ENCODE results near the gene GLB1L2.

The GLB1L2 gene

DNA sequence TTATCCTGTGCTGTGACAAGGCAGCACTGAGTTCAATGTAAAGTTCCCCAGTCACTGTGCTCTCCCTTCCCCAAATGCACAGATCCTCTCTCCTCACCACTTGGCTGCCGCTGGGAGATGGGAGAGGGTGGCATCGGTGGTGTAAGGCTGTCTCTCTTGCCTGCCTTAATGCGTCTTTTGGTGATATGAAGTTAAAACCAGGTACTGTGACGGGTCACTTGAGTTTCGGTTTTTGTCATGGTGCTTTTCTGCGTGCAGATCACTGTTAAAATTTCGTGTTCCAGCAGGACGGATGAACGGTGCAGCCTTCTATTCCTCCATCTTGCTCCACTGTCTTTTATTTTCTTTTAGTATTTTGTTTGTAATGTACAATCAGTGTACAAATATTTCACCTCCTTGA, 18.6 kb downstream of the GLB1L2 start:
- H3K36me3 ChIP-seq (ENCODE audit: insufficient read depth, low read length), result no peaks in the 10 kb centered on the region
- H3K4me2 ChIP-seq (ENCODE audit: insufficient read depth, low read length), result no peak overlapping the region
- H3K27me3 ChIP-seq (ENCODE audit: insufficient read depth, low read length, poor library complexity), result no peaks in the 10 kb centered on the region
- H3K9ac ChIP-seq (ENCODE audit: low read depth, low read length), result no peak overlapping the region
- H4K20me1 ChIP-seq (ENCODE audit: insufficient read depth, low read length), result no peaks in the 10 kb centered on the region
- H3K9me3 ChIP-seq (ENCODE audit: insufficient read depth, low read length, severe bottlenecking), result no peaks in the 10 kb centered on the region
- TF ChIP-seq EZH2 (IDR thresholded peaks at IDR 0.05; ENCODE audit: borderline replicate concordance, low read depth, low read length, severe bottlenecking), result no peak
- TF ChIP-seq, protein P1, sequence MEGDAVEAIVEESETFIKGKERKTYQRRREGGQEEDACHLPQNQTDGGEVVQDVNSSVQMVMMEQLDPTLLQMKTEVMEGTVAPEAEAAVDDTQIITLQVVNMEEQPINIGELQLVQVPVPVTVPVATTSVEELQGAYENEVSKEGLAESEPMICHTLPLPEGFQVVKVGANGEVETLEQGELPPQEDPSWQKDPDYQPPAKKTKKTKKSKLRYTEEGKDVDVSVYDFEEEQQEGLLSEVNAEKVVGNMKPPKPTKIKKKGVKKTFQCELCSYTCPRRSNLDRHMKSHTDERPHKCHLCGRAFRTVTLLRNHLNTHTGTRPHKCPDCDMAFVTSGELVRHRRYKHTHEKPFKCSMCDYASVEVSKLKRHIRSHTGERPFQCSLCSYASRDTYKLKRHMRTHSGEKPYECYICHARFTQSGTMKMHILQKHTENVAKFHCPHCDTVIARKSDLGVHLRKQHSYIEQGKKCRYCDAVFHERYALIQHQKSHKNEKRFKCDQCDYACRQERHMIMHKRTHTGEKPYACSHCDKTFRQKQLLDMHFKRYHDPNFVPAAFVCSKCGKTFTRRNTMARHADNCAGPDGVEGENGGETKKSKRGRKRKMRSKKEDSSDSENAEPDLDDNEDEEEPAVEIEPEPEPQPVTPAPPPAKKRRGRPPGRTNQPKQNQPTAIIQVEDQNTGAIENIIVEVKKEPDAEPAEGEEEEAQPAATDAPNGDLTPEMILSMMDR (IDR thresholded peaks at IDR 0.05; ENCODE audit: borderline replicate concordance, extremely low read depth, low read length, poor library complexity, severe bottlenecking), result no peak
- no peaks in the 10 kb centered on the region for H3K79me2 ChIP-seq (ENCODE audit: insufficient read depth, low read length)
- ATAC-seq (ENCODE audit: insufficient read depth, low read depth) (no peak), DNase-seq (no peak)
- H2AFZ ChIP-seq (ENCODE audit: low read depth, low read length), result no peak overlapping the region
- H3K4me1 ChIP-seq (ENCODE audit: insufficient read depth, low read length), result peaks cover 12% of the 10 kb centered on the region
- H3K4me3 ChIP-seq (ENCODE audit: low read depth in 1 of 2, low read length in 2 of 2), result no peak overlapping the region
- H3K27ac ChIP-seq (ENCODE audit: low read length), result peak overlapping the region; percentile 6; the same call in 1 of the 2 replicates

DNA sequence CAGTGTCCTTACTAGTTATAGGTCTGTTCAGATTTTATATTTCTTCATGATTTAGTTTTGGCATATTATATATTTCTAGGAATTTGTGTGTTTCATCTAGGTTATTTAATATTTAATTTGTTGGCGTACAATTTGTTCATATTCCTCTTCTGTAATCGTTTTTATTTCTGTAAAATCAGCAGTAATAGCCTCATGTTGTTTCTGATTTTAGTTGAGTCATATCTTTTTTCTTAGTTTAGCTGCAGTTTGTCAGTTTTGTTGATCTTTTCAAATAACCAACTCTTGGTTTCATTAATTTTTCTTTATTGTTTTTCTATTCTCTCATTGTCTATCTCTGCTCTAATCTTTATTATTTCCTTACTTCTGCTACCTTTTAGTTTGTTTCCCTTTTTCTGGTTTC, 20.3 kb downstream of the GLB1L2 start:
- no peak for TF ChIP-seq EZH2 (IDR thresholded peaks at IDR 0.05; ENCODE audit: borderline replicate concordance, low read depth, low read length, severe bottlenecking)
- TF ChIP-seq, protein P1 (IDR thresholded peaks at IDR 0.05; ENCODE audit: borderline replicate concordance, extremely low read depth, low read length, poor library complexity, severe bottlenecking), result no peak
- peaks cover 12% of the 10 kb centered on the region for H3K4me1 ChIP-seq (ENCODE audit: insufficient read depth, low read length)
- no peak for DNase-seq

DNA sequence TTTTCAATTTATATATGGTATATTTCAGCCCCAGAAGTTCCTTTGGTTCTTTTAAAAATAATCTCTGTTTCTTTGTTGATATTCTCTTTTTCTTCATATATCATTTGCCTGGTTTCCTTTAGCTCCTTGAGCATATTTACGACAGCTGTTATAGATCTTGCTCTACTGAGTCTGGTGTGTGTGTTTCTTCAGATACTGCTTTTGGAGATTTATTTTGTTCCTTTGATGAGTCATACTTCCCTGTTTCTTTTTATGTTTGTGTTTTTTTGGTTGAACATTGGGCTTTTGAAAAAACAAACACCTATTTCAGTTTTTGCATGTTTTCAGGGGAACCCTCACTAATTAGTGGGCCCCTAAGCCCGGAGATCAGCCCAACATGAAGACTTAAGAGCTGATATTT, 23.3 kb downstream of the GLB1L2 start:
- no peak for DNase-seq
- H3K9me3 ChIP-seq (ENCODE audit: insufficient read depth, low read length, severe bottlenecking), result no peaks in the 10 kb centered on the region
- no peak overlapping the region for H3K9ac ChIP-seq (ENCODE audit: low read depth, low read length)
- peaks cover 5% of the 10 kb centered on the region for H3K4me1 ChIP-seq (ENCODE audit: insufficient read depth, low read length)
- H3K36me3 ChIP-seq (ENCODE audit: insufficient read depth, low read length), result peaks cover 3% of the 10 kb centered on the region; the same call in 1 of the 2 replicates
- no peak overlapping the region for H3K4me2 ChIP-seq (ENCODE audit: insufficient read depth, low read length)
- H2AFZ ChIP-seq (ENCODE audit: low read depth, low read length), result no peak overlapping the region
- no peak overlapping the region for H3K27ac ChIP-seq (ENCODE audit: low read length)
- no peaks in the 10 kb centered on the region for H4K20me1 ChIP-seq (ENCODE audit: insufficient read depth, low read length)
- H3K79me2 ChIP-seq (ENCODE audit: insufficient read depth, low read length), result no peaks in the 10 kb centered on the region
- no peaks in the 10 kb centered on the region for H3K27me3 ChIP-seq (ENCODE audit: insufficient read depth, low read length, poor library complexity)
- ATAC-seq (ENCODE audit: insufficient read depth, low read depth), result no peak
- no peak for TF ChIP-seq EZH2 (IDR thresholded peaks at IDR 0.05; ENCODE audit: borderline replicate concordance, low read depth, low read length, severe bottlenecking)
- TF ChIP-seq, protein P1 (IDR thresholded peaks at IDR 0.05; ENCODE audit: borderline replicate concordance, extremely low read depth, low read length, poor library complexity, severe bottlenecking), result no peak
- H3K4me3 ChIP-seq (ENCODE audit: low read depth in 1 of 2, low read length in 2 of 2), result no peak overlapping the region

More for the DNA sequence above, 20.3 kb downstream of the GLB1L2 start:
- H3K79me2 ChIP-seq (ENCODE audit: insufficient read depth, low read length), result no peaks in the 10 kb centered on the region
- no peaks in the 10 kb centered on the region for H3K27me3 ChIP-seq (ENCODE audit: insufficient read depth, low read length, poor library complexity)
- H3K4me2 ChIP-seq (ENCODE audit: insufficient read depth, low read length), result no peak overlapping the region
- no peak overlapping the region for H2AFZ ChIP-seq (ENCODE audit: low read depth, low read length)
- H4K20me1 ChIP-seq (ENCODE audit: insufficient read depth, low read length), result no peaks in the 10 kb centered on the region
- H3K4me3 ChIP-seq (ENCODE audit: low read depth in 1 of 2, low read length in 2 of 2), result no peak overlapping the region
- H3K36me3 ChIP-seq (ENCODE audit: insufficient read depth, low read length), result peaks cover 3% of the 10 kb centered on the region; the same call in 1 of the 2 replicates
- H3K9ac ChIP-seq (ENCODE audit: low read depth, low read length), result no peak overlapping the region
- H3K27ac ChIP-seq (ENCODE audit: low read length), result no peak overlapping the region
- no peaks in the 10 kb centered on the region for H3K9me3 ChIP-seq (ENCODE audit: insufficient read depth, low read length, severe bottlenecking)
- no peak for ATAC-seq (ENCODE audit: insufficient read depth, low read depth)

DNA sequence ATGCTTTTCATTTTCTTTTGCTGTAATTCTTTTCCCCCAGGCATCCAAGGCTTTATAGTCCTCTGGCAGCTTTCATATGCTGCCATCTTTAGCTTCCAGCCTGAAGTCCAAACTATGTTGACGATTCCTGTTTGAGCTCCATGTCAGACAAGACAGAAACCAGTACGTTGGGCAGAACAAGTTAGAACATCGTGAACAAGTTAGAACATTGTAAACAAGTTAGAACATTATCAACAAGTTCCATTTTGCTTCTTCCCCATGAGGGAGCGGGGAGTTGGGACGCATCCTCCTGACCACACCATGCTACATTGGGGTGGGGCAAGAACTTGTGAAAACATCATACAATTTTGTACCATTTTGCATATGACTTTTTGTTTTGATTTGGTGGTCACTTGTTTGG, 23.9 kb downstream of the GLB1L2 start:
- Histone ChIP-seq H3K4me3 (ENCODE audit: low read depth in 1 of 2, low read length in 2 of 2) (no peak overlapping the region), H2AFZ (ENCODE audit: low read depth, low read length) (no peak overlapping the region), H3K27ac (ENCODE audit: low read length) (no peak overlapping the region), H3K36me3 (ENCODE audit: insufficient read depth, low read length) (peaks cover 3% of the 10 kb centered on the region; the same call in 1 of the 2 replicates), H3K79me2 (ENCODE audit: insufficient read depth, low read length) (no peaks in the 10 kb centered on the region), H3K9ac (ENCODE audit: low read depth, low read length) (no peak overlapping the region), H3K27me3 (ENCODE audit: insufficient read depth, low read length, poor library complexity) (no peaks in the 10 kb centered on the region), H4K20me1 (ENCODE audit: insufficient read depth, low read length) (no peaks in the 10 kb centered on the region), H3K9me3 (ENCODE audit: insufficient read depth, low read length, severe bottlenecking) (no peaks in the 10 kb centered on the region), H3K4me1 (ENCODE audit: insufficient read depth, low read length) (peaks cover 7% of the 10 kb centered on the region), H3K4me2 (ENCODE audit: insufficient read depth, low read length) (no peak overlapping the region)
- DNase-seq (no peak), ATAC-seq (ENCODE audit: insufficient read depth, low read depth) (no peak)
- TF ChIP-seq, protein P1 (IDR thresholded peaks at IDR 0.05; ENCODE audit: borderline replicate concordance, extremely low read depth, low read length, poor library complexity, severe bottlenecking), result no peak
- no peak for TF ChIP-seq EZH2 (IDR thresholded peaks at IDR 0.05; ENCODE audit: borderline replicate concordance, low read depth, low read length, severe bottlenecking)

All from DND-41 (cell line).